SK-N-SH treated with all-trans-retinoic acid at 6 μM for 48 hours (cell line): Measurements from ENCODE around the gene KIR3DL1.
"Not testable (repeated sequence)": the region's sequence is repeated elsewhere in the genome, so short reads cannot be mapped to it uniquely, and the experiment has no call there.

Source experiments
- ATAC-seq: fragments of 200-7000 bp; cut with Tn5 transposase; 3 replicates; pipeline ENCODE4 v1.9.1; 2020; ENCODE audit warnings: mild to moderate bottlenecking, moderate library complexity
- BACH2 ChIP-seq: fragments of 250-450 bp; sonication (Bioruptor Pico); IDR thresholded peaks from 2 replicates; pipeline ENCODE4 v1.9.0; 2021; ENCODE audit warnings: mild to moderate bottlenecking, borderline replicate concordance
- CREB5 ChIP-seq: fragments of 250-450 bp; sonication (Bioruptor Pico); IDR thresholded peaks from 2 replicates; pipeline ENCODE4 v1.5.1; 2020; ENCODE audit warnings: low read depth, mild to moderate bottlenecking, moderate library complexity
- ESRRG ChIP-seq: fragments of 250-450 bp; sonication (Bioruptor Pico); IDR thresholded peaks from 2 replicates; pipeline ENCODE4 v1.6.1; 2021; ENCODE audit warnings: mild to moderate bottlenecking
- GLIS3 ChIP-seq: fragments of 250-450 bp; sonication (Bioruptor Pico); IDR thresholded peaks from 2 replicates; pipeline ENCODE4 v1.5.0; 2020; ENCODE audit warnings: mild to moderate bottlenecking, moderate library complexity
- OSR1 ChIP-seq: fragments of 250-450 bp; sonication (Bioruptor Pico); IDR thresholded peaks from 2 replicates; pipeline ENCODE4 v1.8.0; 2022; ENCODE audit warnings: moderate library complexity, mild to moderate bottlenecking, inconsistent platforms
- PPARA ChIP-seq: fragments of 250-450 bp; sonication (Bioruptor Pico); IDR thresholded peaks from 2 replicates; pipeline ENCODE4 v1.5.0; 2020; ENCODE audit warnings: mild to moderate bottlenecking, borderline replicate concordance
- RARB ChIP-seq: fragments of 250-450 bp; sonication (Bioruptor Pico); IDR thresholded peaks from 2 replicates; pipeline ENCODE4 v1.8.0; 2021; ENCODE audit warnings: mild to moderate bottlenecking, moderate library complexity
- TCF4 ChIP-seq: fragments of 250-450 bp; sonication (Bioruptor Pico); IDR thresholded peaks from 2 replicates; pipeline ENCODE4 v1.8.0; 2021; ENCODE audit warnings: mild to moderate bottlenecking, moderate library complexity, borderline replicate concordance
- TOX ChIP-seq: fragments of 250-450 bp; sonication (Bioruptor Pico); IDR thresholded peaks from 2 replicates; pipeline ENCODE4 v1.8.0; 2021; ENCODE audit warnings: mild to moderate bottlenecking, moderate library complexity, borderline replicate concordance
- ZNF70 ChIP-seq: fragments of 450-650 bp; formaldehyde crosslinking; IDR thresholded peaks from 2 replicates; pipeline ENCODE4 v1.5.0; 2020; ENCODE audit warnings: mild to moderate bottlenecking, moderate library complexity
- ZNF8 ChIP-seq: fragments of 450-650 bp; formaldehyde crosslinking; IDR thresholded peaks from 2 replicates; pipeline ENCODE4 v1.5.0; 2020; ENCODE audit warnings: mild to moderate bottlenecking, moderate library complexity

Gene KIR3DL1

GRCh38 chr19:54816251-54816650 is at the start of gene KIR3DL1:
Gene KIR3DL1 (plus strand): TSS chr19:54816468.
- ATAC-seq, result not testable (repeated sequence)

GRCh38 chr19:54769646-54770045 is 46.6 kb upstream of the KIR3DL1 start, which contains the start of gene KIR2DL1:
Gene KIR2DL1 (plus strand): TSS chr19:54769793. CDS start chr19:54769851, 58 bp downstream.
- not testable (repeated sequence) for ATAC-seq

- ATAC-seq, result not testable (repeated sequence)
These were observed 45.8 kb upstream of the KIR3DL1 start for GRCh38 chr19:54770511-54770910.

- not testable (repeated sequence) for ATAC-seq
These were observed 45.0 kb upstream of the KIR3DL1 start for GRCh38 chr19:54771018-54771960.

- ATAC-seq, result not testable (repeated sequence)
These were observed 43.6 kb upstream of the KIR3DL1 start for GRCh38 chr19:54772666-54773065.

GRCh38 chr19:54775095-54775815 is 41.0 kb upstream of the KIR3DL1 start:
- ATAC-seq, result not testable (repeated sequence)

GRCh38 chr19:54775830-54776229 is 40.4 kb upstream of the KIR3DL1 start:
- not testable (repeated sequence) for ATAC-seq

GRCh38 chr19:54777851-54778250 is 38.4 kb upstream of the KIR3DL1 start:
- ATAC-seq, result not testable (repeated sequence)

GRCh38 chr19:54778896-54779295 is 37.4 kb upstream of the KIR3DL1 start:
- not testable (repeated sequence) for ATAC-seq

- not testable (repeated sequence) for ATAC-seq
These were observed 33.4 kb upstream of the KIR3DL1 start for GRCh38 chr19:54782916-54783315.

- not testable (repeated sequence) for ATAC-seq
These were observed 30.1 kb upstream of the KIR3DL1 start for GRCh38 chr19:54786091-54786723.

- ATAC-seq, result not testable (repeated sequence)
These were observed 28.1 kb upstream of the KIR3DL1 start for GRCh38 chr19:54788154-54788553.

GRCh38 chr19:54790711-54791110 is 25.6 kb upstream of the KIR3DL1 start:
- no peak for TF ChIP-seq RARB
- no peak for TF ChIP-seq TCF4 (CRISPR knock-in tag)
- no peak for TF ChIP-seq TOX (CRISPR knock-in tag)
- TF ChIP-seq GLIS3, result no peak
- no peak for TF ChIP-seq ESRRG (CRISPR knock-in tag)
- no peak for TF ChIP-seq CREB5 (CRISPR knock-in tag)
- no peak for TF ChIP-seq BACH2
- no peak for TF ChIP-seq ZNF70 (CRISPR knock-in tag)
- TF ChIP-seq PPARA (CRISPR knock-in tag), result no peak
- TF ChIP-seq ZNF8 (CRISPR knock-in tag), result no peak
- no peak for TF ChIP-seq OSR1 (CRISPR knock-in tag)
- no peak for ATAC-seq
